Measurements from ENCODE around the gene LHX3.
A peak's percentile ranks its signal among the peaks of the same experiment; 100 is the strongest.

Gene LHX3

DNA sequence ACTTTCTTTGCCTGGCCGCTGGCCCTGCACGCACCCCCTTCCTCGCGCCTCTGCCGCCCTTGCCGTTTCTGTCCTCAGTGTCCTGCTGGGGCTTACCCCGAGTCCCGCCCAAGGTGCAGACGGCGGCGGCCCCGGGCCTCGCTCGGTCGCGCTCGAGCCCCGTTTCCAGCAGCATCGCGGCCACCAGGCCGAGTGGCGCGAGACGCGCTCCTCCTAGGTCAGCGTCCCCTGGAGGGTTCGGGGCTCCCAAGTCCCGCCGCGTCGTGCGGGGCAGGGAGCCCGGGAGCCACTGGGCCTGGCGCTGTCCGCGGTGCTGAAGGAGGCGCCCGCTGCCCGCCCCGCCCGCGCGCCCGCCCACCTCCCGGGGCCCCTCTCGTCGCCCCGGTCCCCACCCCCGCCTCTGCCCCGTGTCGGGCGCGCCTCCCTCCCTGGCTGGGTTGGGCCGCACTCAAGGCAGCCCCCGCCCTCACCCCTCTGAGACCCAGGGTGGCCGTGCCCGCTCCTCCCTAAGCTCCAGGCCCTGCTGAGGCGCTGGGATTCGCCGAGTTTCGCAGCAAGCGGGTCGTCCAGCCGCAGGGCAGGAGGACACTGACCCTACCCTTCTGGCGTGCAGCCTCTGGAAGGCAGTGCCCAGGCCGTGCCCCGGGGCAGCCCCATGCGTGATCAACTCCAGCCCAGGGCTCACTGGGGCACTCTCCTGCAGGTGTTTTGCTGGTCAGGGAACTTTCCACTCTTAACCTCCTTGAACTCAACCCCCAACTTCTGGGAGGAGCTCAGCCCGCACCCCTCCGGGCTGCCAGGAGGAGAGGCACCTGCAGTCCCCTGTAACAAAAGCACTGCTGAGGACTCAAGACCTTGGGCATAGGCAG lies at the start of gene LHX3:
Gene LHX3 (minus strand): TSS at position 291 of the 869 bp plus-strand sequence. CDS start 116 bp downstream, at position 175.
- no peak for DNase-seq (ENCODE audit: low spot score)

GRCh38 chr9:136253246-136254130 lies 48.6 kb upstream of the LHX3 start:
- no peak for DNase-seq (ENCODE audit: low spot score)

GRCh38 chr9:136252846-136253245 lies 47.9 kb upstream of the LHX3 start:
- DNase-seq (ENCODE audit: low spot score) = no peak

DNA sequence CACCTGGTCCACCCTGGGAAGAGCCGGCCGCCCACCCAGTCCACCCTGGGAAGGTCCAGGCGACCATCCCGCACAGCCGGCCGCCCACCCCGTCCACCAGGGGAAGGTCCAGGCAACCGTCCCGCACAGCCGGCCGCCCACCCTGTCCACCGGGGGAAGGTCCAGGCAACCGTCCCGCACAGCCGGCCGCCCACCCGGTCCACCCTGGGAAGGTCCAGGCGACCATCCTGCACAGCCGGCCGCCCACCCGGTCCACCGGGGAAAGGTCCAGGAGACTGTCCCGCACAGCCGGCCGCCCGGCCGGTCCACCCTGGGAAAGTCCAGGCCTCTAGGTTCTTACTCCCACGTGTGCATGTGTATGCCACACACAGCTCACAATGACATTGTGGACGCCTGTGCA lies 47.4 kb upstream of the LHX3 start:
- DNase-seq (ENCODE audit: low spot score) = no peak

- no peak for DNase-seq (ENCODE audit: low spot score)
These were observed 46.6 kb upstream of the LHX3 start for GRCh38 chr9:136251264-136252115.

DNA sequence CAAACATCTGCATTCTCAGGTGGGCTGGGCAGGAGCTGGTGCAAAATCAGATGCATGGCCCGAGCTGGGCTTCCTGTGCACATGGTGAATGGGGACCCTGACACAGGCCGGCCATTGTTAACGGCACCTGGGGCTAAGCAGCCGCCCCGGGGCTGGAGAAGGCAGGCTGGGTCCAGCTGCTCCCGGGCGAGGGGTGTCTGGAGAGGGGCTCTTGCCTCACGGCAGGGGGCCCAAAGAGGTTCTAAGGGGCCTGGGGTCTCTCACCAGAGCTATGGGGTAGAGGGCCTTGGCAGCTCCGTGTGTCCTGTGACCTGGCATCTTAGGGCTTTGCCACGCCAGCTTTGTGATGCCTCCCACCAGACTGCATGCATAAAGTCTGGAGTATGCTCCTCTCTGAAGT lies 45.7 kb upstream of the LHX3 start:
- DNase-seq (ENCODE audit: low spot score) = no peak

DNA sequence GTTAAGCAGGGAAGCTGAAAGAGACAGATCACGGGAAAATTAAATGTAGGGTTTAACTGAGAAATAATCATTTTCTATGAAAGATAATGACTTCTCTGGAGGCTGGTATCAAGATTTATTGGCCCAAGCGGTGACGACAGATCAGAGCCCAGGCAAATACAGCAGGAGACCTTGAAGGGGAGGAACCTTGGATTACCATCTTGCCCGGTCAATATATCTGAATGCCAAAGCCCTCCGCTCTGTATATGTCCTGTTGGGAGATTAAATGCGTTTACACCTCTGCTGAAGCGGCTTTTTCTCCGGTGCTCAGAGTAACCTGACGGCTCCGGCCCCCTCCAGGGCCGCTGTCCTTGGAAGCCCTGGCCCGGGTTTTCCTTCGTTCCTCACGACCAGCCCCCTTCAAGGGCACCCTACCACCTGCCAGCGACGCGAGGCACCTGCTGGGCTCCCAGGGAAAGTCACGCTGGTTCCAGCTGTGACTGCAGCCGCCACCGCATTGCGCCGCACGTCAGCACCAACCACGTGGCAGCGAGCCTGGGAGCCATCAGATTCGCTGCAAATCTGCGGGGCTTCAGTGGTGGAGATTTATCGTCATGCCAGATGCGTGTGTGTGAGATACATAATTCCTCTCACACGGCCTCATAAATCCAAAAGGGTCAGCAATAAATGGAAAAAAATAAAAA lies 45.1 kb upstream of the LHX3 start:
- no peak for DNase-seq (ENCODE audit: low spot score)

- DNase-seq (ENCODE audit: low spot score) = no peak
These were observed 44.3 kb upstream of the LHX3 start for GRCh38 chr9:136248951-136249876.

GRCh38 chr9:136247947-136248637 lies 43.2 kb upstream of the LHX3 start:
- DNase-seq (ENCODE audit: low spot score) = no peak

- no peak for DNase-seq (ENCODE audit: low spot score)
These were observed 42.6 kb upstream of the LHX3 start for GRCh38 chr9:136247551-136247916.

DNA sequence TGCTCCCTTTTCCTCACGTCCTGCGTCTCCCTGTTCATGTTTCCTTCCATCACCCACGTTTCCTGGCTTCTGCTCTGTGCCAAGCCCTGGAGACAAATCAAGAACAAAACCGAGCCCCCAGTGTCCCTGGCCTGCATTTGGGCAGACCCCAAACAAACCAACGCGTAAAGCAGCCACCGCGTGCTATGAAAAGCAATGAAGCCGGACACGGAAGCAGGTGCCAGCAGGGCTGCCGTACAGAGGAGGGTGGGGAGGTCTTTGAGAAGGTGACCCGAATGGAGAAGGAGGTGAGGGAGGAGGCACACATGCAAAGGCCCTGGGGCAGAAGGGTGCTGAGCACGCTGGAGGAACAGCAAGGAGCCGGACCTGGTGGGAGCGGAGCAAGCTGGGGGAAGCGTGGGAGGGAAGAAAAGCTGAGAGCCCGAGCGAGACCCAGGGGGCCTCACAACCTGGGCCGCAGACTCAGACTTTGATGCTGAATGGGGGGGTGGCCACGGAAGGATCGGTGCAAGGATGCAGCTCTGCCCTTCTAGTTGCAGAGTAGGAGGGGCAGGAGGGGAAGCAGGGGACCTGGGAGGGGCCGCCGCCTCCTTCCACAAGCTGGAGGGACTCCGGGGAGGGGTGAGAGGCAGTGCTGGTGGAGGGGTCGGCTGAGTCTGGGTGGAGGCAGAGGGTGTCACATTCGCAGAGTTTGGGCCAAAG lies 42.1 kb upstream of the LHX3 start:
- no peak for DNase-seq (ENCODE audit: low spot score)

DNA sequence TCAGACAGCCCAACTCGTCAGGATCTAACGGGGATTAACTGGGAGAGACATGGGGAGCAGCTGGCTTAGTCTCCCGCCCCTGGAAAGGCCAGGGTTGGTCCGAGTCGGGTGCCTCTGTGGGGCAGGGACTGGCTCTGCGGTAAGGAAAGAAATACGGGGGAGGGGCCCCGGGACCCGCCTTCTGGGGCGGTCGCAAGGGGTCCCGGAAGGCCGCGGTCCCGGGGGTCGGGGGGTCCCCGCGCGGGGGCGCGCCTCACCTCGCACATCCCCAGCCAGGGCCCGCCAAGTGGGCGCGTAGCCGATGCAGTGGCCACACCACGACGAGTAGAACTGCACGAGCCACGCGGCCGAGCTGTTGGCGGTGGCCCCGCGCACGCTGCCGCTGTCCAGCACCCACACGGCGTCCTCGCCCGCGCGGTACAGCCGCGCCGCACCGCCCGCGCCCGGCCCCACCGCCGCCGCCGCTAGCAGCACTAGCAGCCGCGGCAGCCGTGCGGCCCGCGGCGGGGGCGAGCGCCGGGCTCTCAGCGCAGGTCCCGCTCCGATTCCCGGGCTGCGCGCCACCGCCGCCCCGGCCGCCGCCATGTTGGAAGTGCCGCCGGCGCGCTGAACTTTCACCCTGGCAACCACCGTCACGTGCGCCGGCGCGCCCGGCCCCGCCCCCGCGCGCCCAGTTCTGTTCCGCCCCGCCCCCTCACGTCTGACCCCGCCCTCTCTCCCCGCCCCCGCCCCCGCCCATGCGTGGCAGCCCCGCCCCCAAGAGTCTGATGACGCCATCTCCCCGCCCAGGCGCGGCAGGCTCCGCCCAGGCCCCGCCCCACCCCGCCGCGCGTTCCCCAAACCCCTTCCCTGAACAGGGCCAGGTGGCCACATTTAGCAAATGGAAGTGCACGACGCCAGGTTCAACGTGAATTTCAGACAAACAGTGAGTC lies 40.6 kb upstream of the LHX3 start, which contains the start of gene QSOX2:
Gene QSOX2 (minus strand): TSS at position 594 of the 932 bp plus-strand sequence. CDS start 9 bp downstream, at position 585.
- peak; percentile 91 for DNase-seq (ENCODE audit: low spot score)

DNA sequence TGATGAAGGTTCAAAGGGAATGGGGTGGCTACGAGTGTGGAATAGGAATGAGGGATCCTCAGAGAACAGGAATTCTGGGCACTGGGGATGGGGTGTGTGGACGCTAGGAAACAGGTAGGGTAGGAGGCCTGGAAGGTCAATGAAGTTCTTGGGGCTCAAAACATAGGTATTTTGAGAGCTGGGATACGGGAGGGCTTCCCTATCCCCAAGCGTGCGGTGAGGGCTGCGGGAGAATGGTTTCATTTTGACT lies 40.0 kb upstream of the LHX3 start:
- DNase-seq (ENCODE audit: low spot score) = no peak

DNA sequence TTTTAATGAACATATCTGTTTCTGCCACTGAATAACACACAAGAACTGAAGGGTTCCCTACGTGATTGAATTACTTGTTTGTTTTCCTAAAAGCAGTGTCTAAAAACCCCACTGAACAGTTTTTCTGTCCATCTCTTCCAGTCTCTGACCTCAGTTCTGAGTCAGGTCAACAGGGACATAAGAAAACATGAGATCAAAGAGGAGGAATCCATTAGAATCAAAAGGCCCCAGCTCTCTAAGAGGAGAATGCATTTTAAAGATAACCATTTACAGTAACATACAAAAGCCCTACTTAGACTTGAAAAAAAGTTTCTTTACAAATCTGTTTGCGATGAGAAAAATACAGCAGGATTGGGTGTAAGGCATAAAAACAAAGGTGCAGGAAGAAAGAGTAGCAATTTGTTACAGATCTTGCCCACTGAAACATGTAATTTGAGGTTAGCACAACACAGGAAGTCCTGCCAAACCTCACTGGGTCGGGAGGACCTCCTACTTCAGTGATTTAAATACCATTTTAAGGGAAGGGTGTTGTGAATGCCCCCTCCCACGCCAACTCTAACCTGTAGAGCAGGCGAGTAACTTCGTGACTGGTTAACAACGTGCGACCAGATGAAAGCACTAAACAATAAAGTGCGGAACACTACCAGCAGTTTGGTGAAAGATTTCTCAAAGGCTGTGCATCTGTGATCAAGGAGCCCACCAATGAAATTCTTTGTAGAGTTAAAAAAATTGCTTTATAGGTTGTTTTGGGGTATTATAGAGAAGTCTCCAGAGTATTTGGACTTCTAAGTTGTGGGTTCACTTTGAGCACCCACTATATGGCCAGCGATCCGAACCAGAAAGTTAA lies 39.4 kb upstream of the LHX3 start:
- DNase-seq (ENCODE audit: low spot score) = no peak

DNA sequence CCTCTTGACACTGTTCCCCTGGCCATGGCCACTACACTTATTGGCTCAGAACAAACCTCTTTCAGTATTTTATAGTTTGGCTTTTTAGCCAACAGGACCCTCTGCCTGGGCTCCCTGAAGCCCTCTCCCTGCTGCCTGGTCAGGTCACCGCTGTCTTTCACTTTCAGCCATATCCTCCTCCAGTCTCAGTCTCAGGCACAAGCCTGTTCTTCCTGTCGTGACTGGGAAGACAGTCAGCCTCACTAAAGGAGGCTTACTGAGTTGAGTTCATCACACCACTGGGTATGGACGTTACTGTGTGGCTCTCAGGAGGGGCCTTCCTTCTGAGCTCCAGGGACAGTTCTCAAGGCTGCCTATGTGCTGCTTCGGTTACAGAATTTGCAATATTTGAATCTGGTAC lies 38.7 kb upstream of the LHX3 start:
- no peak for DNase-seq (ENCODE audit: low spot score)

- no peak for DNase-seq (ENCODE audit: low spot score)
These were observed 38.1 kb upstream of the LHX3 start for GRCh38 chr9:136242918-136243525.

DNA sequence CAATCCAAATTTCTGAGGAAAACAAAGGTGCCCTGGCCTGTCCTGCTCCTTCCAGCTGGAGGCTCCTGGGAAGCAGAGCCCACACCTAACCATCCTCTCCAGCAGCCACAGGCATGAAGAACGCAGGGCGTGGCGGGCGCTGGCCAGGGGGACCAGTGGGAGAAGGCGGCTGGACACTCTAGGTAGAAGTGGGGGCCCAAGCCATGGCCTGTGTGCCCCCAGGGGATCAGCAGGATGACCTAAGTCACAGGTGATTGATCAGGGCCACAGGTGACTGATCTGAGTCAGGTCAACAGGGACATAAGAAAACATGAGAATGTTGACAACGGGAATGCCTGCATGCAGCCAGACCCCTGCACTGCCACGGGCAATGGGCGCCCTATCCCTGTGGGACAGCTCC lies 37.3 kb upstream of the LHX3 start:
- DNase-seq (ENCODE audit: low spot score) = no peak
